NB4 (cell line): ENCODE measurements around the gene NAA60.

Source experiments
- POLR2A ChIP-seq: IDR thresholded peaks from 2 replicates; pipeline ENCODE4 v1.6.1; 2011; ENCODE audit warnings: mild to moderate bottlenecking; ENCODE audit not compliant: insufficient read length; ENCODE audit errors: extremely low read depth
- TF ChIP-seq, protein P1 (sequence below): IDR thresholded peaks from one replicate; pipeline ENCODE4 v1.5.1; 2012; ENCODE audit warnings: low read depth, low read length
- TF ChIP-seq, protein P2 (sequence below): IDR thresholded peaks from 2 replicates; pipeline ENCODE4 v1.6.1; 2011; ENCODE audit warnings: low read depth, low read length

DNA sequence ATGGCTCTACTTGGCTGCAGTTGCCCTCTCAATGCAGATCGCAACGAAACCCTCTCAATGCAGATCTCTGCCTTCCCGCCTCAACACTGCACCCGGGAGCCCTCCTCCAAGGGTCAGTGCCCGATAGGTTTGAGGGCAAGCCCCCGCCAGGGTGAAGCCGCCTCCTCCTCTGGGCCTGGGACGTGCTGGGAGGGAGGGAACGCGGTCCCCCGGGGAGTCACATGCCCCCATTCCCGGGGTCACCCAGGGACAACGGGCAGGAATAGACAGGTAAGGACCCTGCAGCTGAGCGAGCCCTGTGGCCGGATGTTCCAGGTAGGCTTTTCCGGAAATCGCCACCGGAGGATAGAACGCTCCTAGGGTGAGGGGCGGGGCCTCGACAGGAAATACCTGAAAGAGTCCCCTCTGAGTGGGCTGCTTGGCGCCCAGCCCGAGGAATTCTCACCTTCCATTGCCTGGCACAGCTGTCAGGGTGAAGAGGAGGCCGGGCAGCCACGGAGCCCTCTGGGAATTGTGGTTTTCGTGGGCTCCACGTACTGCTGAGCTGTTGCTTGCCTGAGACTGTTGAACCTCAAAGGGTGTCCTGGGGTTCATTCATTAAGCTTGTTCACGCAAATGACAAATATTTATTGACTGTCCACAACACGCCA lies 29.6 kb upstream of the NAA60 start:
- TF ChIP-seq, protein P1, sequence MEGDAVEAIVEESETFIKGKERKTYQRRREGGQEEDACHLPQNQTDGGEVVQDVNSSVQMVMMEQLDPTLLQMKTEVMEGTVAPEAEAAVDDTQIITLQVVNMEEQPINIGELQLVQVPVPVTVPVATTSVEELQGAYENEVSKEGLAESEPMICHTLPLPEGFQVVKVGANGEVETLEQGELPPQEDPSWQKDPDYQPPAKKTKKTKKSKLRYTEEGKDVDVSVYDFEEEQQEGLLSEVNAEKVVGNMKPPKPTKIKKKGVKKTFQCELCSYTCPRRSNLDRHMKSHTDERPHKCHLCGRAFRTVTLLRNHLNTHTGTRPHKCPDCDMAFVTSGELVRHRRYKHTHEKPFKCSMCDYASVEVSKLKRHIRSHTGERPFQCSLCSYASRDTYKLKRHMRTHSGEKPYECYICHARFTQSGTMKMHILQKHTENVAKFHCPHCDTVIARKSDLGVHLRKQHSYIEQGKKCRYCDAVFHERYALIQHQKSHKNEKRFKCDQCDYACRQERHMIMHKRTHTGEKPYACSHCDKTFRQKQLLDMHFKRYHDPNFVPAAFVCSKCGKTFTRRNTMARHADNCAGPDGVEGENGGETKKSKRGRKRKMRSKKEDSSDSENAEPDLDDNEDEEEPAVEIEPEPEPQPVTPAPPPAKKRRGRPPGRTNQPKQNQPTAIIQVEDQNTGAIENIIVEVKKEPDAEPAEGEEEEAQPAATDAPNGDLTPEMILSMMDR, result no peak
- TF ChIP-seq, protein P2, sequence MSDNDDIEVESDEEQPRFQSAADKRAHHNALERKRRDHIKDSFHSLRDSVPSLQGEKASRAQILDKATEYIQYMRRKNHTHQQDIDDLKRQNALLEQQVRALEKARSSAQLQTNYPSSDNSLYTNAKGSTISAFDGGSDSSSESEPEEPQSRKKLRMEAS, result no peak
- TF ChIP-seq POLR2A, result no peak
